Mesenchymal stem cell (in vitro differentiated cells and primary cell): Measurements from ENCODE around the gene FBXL13.

Experiments
- DNase-seq: peaks from one replicate; pipeline ENCODE4 v3.0.0-alpha.2; 2013
- H2AFZ ChIP-seq: one replicate; pipeline ENCODE4 v1.6.1; 2013; ENCODE audit warnings: low read depth, mild to moderate bottlenecking, control low read depth, inconsistent platforms, low read length, moderate library complexity
- H2AK5ac ChIP-seq: 2 replicates; pipeline ENCODE4 v1.6.1; 2013; ENCODE audit warnings: low read length, moderate library complexity, mild to moderate bottlenecking, inconsistent platforms; ENCODE audit not compliant: severe bottlenecking
- H2BK120ac ChIP-seq: one replicate; pipeline ENCODE4 v1.6.1; 2013; ENCODE audit warnings: low read depth, mild to moderate bottlenecking, inconsistent platforms, low read length, moderate library complexity
- H2BK12ac ChIP-seq, 2 experiments: one replicate each; pipeline ENCODE4 v1.6.1; 2013; ENCODE audit warnings: inconsistent platforms in 2 of 2, low read length in 2 of 2, mild to moderate bottlenecking in 2 of 2, moderate library complexity in 2 of 2, control low read depth in 1 of 2
- H2BK15ac ChIP-seq: one replicate; pipeline ENCODE4 v1.6.1; 2013; ENCODE audit warnings: mild to moderate bottlenecking, low read depth, inconsistent platforms; ENCODE audit not compliant: poor library complexity, severe bottlenecking
- H2BK5ac ChIP-seq: 2 replicates; pipeline ENCODE4 v1.6.1; 2013; ENCODE audit warnings: low read depth, mild to moderate bottlenecking, low read length, control low read depth, inconsistent platforms; ENCODE audit not compliant: poor library complexity, severe bottlenecking
- H3K14ac ChIP-seq, 2 experiments: one replicate each; pipeline ENCODE4 v1.6.1; 2013; ENCODE audit warnings: inconsistent platforms in 2 of 2, low read length in 2 of 2, control low read depth in 1 of 2, mild to moderate bottlenecking in 1 of 2, moderate library complexity in 1 of 2
- H3K18ac ChIP-seq, 2 experiments: one replicate each; pipeline ENCODE4 v1.6.1; 2013; ENCODE audit warnings: inconsistent platforms in 2 of 2, low read length in 2 of 2, control low read depth in 1 of 2, low read depth in 1 of 2, mild to moderate bottlenecking in 1 of 2
- H3K23ac ChIP-seq, 2 experiments: one replicate each; pipeline ENCODE4 v1.6.1; 2013; ENCODE audit warnings: inconsistent platforms in 2 of 2, low read length in 2 of 2, mild to moderate bottlenecking in 2 of 2, moderate library complexity in 2 of 2, control low read depth in 1 of 2
- H3K27ac ChIP-seq: 2 replicates; pipeline ENCODE4 v1.5.1; 2013; ENCODE audit warnings: mild to moderate bottlenecking, moderate library complexity, low read length, control low read depth, inconsistent platforms; ENCODE audit not compliant: poor library complexity, severe bottlenecking
- H3K27me3 ChIP-seq, 2 experiments: 2 replicates each; pipeline versions ENCODE4 v1.6.1 to v1.7.0; 2013; ENCODE audit warnings: low read length in 2 of 2, mild to moderate bottlenecking in 2 of 2, moderate library complexity in 2 of 2, control low read depth in 1 of 2, inconsistent platforms in 1 of 2; ENCODE audit not compliant: control insufficient read depth in 1 of 2, insufficient read depth in 1 of 2
- H3K36me3 ChIP-seq, 2 experiments: 2 replicates each; pipeline versions ENCODE4 v1.6.1 to v1.7.0; 2013; ENCODE audit warnings: low read length in 2 of 2, control low read depth in 1 of 2, inconsistent platforms in 1 of 2, low read depth in 1 of 2, mild to moderate bottlenecking in 1 of 2; ENCODE audit not compliant: insufficient read depth in 2 of 2, control insufficient read depth in 1 of 2
- H3K4ac ChIP-seq, 2 experiments: one replicate each; pipeline ENCODE4 v1.6.1; 2013; ENCODE audit warnings: inconsistent platforms in 2 of 2, low read length in 2 of 2, mild to moderate bottlenecking in 2 of 2, moderate library complexity in 2 of 2, control low read depth in 1 of 2, low read depth in 1 of 2
- H3K4me1 ChIP-seq: 2 replicates; pipeline ENCODE4 v1.6.1; 2013; ENCODE audit warnings: low read depth, low read length, control low read depth; ENCODE audit not compliant: control insufficient read depth, insufficient read depth
- H3K4me2 ChIP-seq: 2 replicates; pipeline ENCODE4 v1.6.1; 2013; ENCODE audit warnings: low read length, mild to moderate bottlenecking, inconsistent platforms; ENCODE audit not compliant: poor library complexity, severe bottlenecking
- H3K4me3 ChIP-seq, 2 experiments: 2 replicates each; pipeline versions ENCODE4 v1.5.1 to v1.7.0; 2013; ENCODE audit warnings: low read length in 2 of 2, mild to moderate bottlenecking in 2 of 2, control low read depth in 1 of 2, low read depth in 1 of 2; ENCODE audit not compliant: insufficient read depth in 1 of 2
- H3K79me1 ChIP-seq: replicated peaks from 2 replicates; pipeline ENCODE4 v1.6.1; 2013; ENCODE audit warnings: mild to moderate bottlenecking, control low read depth, low read length, inconsistent platforms; ENCODE audit not compliant: poor library complexity, severe bottlenecking
- H3K9ac ChIP-seq: 2 replicates; pipeline ENCODE4 v1.7.0; 2013; ENCODE audit warnings: mild to moderate bottlenecking, low read length, moderate library complexity
- H3K9me3 ChIP-seq: 2 replicates; pipeline ENCODE4 v1.7.0; 2013; ENCODE audit warnings: mild to moderate bottlenecking, low read length; ENCODE audit not compliant: control insufficient read depth
- H4K8ac ChIP-seq: one replicate; pipeline ENCODE4 v1.6.1; 2013; ENCODE audit warnings: inconsistent platforms, mild to moderate bottlenecking, low read length, moderate library complexity
- H4K91ac ChIP-seq: one replicate; pipeline ENCODE4 v1.6.1; 2013; ENCODE audit warnings: mild to moderate bottlenecking, low read length, inconsistent platforms
- WGBS: methylation state at CpG from one replicate; pipeline ENCODE4 v1.1.7; 2013; ENCODE audit warnings: mixed read lengths; 5-methylcytosine and 5-hydroxymethylcytosine counted together

FBXL13 gene

DNA sequence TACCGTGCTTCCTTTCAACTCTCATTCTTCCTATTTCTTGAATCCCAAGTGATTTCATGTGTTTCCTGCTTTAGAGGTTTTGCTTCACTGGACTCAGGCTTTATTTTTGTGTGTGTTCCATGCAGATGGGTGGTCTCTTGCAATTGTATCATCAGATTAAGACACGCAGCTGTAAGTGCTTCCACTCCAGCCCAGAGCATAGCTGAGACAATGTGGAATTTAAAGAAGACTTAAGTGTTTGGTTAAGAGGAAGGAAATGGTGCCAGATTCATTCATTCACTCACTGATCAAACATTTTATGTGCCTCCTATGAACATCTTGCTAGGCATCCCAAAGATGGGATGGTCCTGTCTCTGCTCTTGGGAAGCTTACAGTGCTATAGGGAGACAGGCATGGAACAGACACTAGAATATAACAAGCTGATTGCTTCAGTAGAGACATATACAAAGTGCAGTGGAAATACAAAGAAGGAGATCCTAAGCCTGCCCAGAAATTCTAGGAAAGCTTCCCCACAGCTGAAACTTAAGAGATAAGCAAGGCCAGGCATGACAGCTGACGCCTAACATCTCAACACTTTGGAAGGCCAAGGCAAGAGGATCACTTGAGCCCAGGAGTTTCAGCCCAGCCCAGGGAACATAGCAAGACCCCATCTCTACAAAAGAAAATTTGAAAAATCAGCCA, 207.9 kb downstream of the FBXL13 start:
- H4K8ac ChIP-seq, result no peak overlapping the region
- H3K4me3 ChIP-seq, result no peak overlapping the region
- H2AK5ac ChIP-seq, result peak overlapping the region; percentile 35
- no peak overlapping the region for H3K23ac ChIP-seq
- H3K14ac ChIP-seq, result no peak overlapping the region
- no peaks in the 10 kb centered on the region for H3K9me3 ChIP-seq
- peaks cover 1% of the 10 kb centered on the region for H3K4me1 ChIP-seq
- H3K79me1 ChIP-seq, result peaks cover 2% of the 10 kb centered on the region
- H3K4me2 ChIP-seq, result no peak overlapping the region
- H2BK5ac ChIP-seq, result no peak overlapping the region
- peak; percentile 34 for DNase-seq
- H3K9ac ChIP-seq, result no peak overlapping the region
- H4K91ac ChIP-seq, result no peak overlapping the region
- WGBS, result 91% methylated on average over 2 of the region's 3 CpGs
- H2BK12ac ChIP-seq, result no peak overlapping the region
- no peak overlapping the region for H2AFZ ChIP-seq
- H2BK120ac ChIP-seq, result no peak overlapping the region
- no peak overlapping the region for H2BK15ac ChIP-seq
- no peaks in the 10 kb centered on the region for H3K36me3 ChIP-seq
- H3K18ac ChIP-seq, result no peak overlapping the region
- H3K4ac ChIP-seq, result no peak overlapping the region
- no peaks in the 10 kb centered on the region for H3K27me3 ChIP-seq
- no peak overlapping the region for H3K27ac ChIP-seq

GRCh38 chr7:102864958-102865357, 209.6 kb downstream of the FBXL13 start:
- no peak overlapping the region for H3K18ac ChIP-seq
- H3K4me1 ChIP-seq, result peaks cover 3% of the 10 kb centered on the region
- H2BK5ac ChIP-seq, result no peak overlapping the region
- H2BK120ac ChIP-seq, result no peak overlapping the region
- H3K4me2 ChIP-seq, result no peak overlapping the region
- no peaks in the 10 kb centered on the region for H3K79me1 ChIP-seq
- DNase-seq, result no peak
- H3K4ac ChIP-seq, result no peak overlapping the region
- H3K27ac ChIP-seq, result no peak overlapping the region
- no peak overlapping the region for H3K4me3 ChIP-seq
- no peak overlapping the region for H2BK15ac ChIP-seq
- no peak overlapping the region for H3K9ac ChIP-seq
- H3K9me3 ChIP-seq, result no peaks in the 10 kb centered on the region
- no peak overlapping the region for H3K14ac ChIP-seq
- no peak overlapping the region for H2BK12ac ChIP-seq
- WGBS, result no CpG with 5 or more reads among the region's 2 CpGs
- H4K8ac ChIP-seq, result no peak overlapping the region
- no peaks in the 10 kb centered on the region for H3K36me3 ChIP-seq
- H3K23ac ChIP-seq, result no peak overlapping the region
- no peaks in the 10 kb centered on the region for H3K27me3 ChIP-seq
- H2AFZ ChIP-seq, result no peak overlapping the region
- H4K91ac ChIP-seq, result no peak overlapping the region
- H2AK5ac ChIP-seq, result no peak overlapping the region

GRCh38 chr7:102860351-102860811, 214.2 kb downstream of the FBXL13 start:
- H3K79me1 ChIP-seq, result no peaks in the 10 kb centered on the region
- DNase-seq, result peak; percentile 93
- no peaks in the 10 kb centered on the region for H3K9me3 ChIP-seq
- peak overlapping the region; percentile 57 for H2AK5ac ChIP-seq
- H3K14ac ChIP-seq, result no peak overlapping the region
- no peak overlapping the region for H3K4ac ChIP-seq
- no peak overlapping the region for H3K4me2 ChIP-seq
- no peak overlapping the region for H2BK15ac ChIP-seq
- WGBS, result 40% methylated on average over 1 of the region's 3 CpGs
- no peak overlapping the region for H4K91ac ChIP-seq
- H2BK5ac ChIP-seq, result no peak overlapping the region
- H3K23ac ChIP-seq, result no peak overlapping the region
- H3K27me3 ChIP-seq, result no peaks in the 10 kb centered on the region
- H3K4me3 ChIP-seq, result no peak overlapping the region
- H2BK120ac ChIP-seq, result no peak overlapping the region
- no peak overlapping the region for H3K18ac ChIP-seq
- H4K8ac ChIP-seq, result no peak overlapping the region
- no peak overlapping the region for H2AFZ ChIP-seq
- H3K36me3 ChIP-seq, result no peaks in the 10 kb centered on the region
- H3K9ac ChIP-seq, result no peak overlapping the region
- no peak overlapping the region for H2BK12ac ChIP-seq
- no peak overlapping the region for H3K27ac ChIP-seq
- H3K4me1 ChIP-seq, result peaks cover 5% of the 10 kb centered on the region

DNA sequence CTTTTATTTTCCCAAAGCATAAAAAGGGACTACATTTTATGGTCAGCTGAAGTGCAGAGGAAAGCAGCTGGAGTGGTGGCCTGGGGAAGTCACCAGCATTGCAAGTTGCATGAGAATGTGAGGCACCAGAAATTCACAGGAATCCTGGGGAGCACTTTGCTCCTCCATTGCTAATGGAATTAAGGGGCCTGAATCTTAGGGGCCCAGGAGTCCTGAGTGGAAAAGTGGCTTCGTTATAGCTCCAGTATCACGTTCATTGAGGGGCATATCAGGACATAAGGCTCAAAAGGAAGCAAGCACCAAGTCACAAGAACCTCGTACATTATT, 214.8 kb downstream of the FBXL13 start:
- no peak overlapping the region for H3K27ac ChIP-seq
- H3K4ac ChIP-seq, result no peak overlapping the region
- no peak overlapping the region for H4K91ac ChIP-seq
- peak overlapping the region; percentile 65 for H2AK5ac ChIP-seq
- no peak overlapping the region for H2BK120ac ChIP-seq
- H3K4me1 ChIP-seq, result peaks cover 5% of the 10 kb centered on the region
- no peak overlapping the region for H3K4me2 ChIP-seq
- no peak overlapping the region for H3K14ac ChIP-seq
- H3K23ac ChIP-seq, result no peak overlapping the region
- H3K9ac ChIP-seq, result no peak overlapping the region
- H4K8ac ChIP-seq, result no peak overlapping the region
- no peak overlapping the region for H2BK15ac ChIP-seq
- 90% methylated on average over 2 of the region's 3 CpGs for WGBS
- no peaks in the 10 kb centered on the region for H3K36me3 ChIP-seq
- peak overlapping the region in 1 of 2 experiments; percentile 37 for H3K18ac ChIP-seq
- H3K9me3 ChIP-seq, result no peaks in the 10 kb centered on the region
- DNase-seq, result no peak
- no peaks in the 10 kb centered on the region for H3K79me1 ChIP-seq
- peak overlapping the region in 1 of 2 experiments; percentile 78 for H2BK12ac ChIP-seq
- no peak overlapping the region for H2BK5ac ChIP-seq
- no peak overlapping the region for H3K4me3 ChIP-seq
- no peaks in the 10 kb centered on the region for H3K27me3 ChIP-seq
- no peak overlapping the region for H2AFZ ChIP-seq
